ENCODE measurements around the gene VPS4A. TPM values are rescaled to one million over a fixed set of nuclear protein-coding genes. Genes with fewer than 3 reads are reported as not detected.

VPS4A gene
- polyA plus RNA-seq, 1 donor from 2014 or later = 46.3 TPM

DNA sequence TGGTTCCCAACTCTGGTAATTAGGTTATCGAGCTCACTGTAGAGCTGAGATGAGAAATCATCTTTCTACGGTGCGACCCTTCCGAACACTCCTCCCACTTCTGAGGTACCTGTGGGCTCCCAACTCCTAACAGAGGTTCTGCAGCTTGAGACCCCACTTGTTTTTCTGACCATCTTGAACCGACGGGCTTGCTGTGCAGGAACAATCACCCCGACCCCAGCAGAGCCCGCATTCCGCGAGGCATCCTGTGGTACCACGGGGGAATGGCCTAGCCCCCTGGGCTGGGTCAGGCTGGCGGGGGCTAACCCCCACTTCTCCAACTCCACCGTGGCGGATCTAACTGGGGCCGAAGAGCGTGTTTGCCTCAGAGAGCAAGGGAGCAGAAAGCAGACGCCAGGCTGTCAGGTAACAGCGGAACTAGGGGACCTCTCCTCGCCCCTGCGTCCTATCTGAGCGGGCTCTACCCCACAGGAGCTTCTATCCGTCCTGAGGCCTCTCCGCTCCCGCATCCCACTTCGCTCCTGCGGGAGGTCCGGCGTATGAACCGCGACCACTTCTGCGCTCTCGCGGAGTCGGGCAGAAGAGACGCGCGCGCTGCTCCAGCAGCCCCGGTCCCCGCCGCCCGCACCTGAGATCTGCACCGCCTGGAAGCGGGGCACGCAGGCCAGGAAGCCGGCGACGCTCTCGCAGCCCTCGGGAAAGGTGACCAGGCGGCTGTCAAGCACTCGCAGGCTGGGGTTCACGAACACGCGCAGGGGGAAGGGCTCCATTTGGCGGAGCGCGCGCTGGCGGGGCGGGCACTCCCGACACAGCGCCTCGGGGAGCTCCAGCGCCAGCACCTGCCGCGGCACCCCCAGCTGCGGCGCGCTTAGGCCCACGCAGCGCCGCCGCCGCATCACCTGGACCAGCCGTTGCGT, 18.5 kb downstream of the VPS4A start:
- no peaks in the 10 kb centered on the region for H3K9me2 ChIP-seq (ENCODE audit: insufficient read depth, low read length)
- no peaks in the 10 kb centered on the region for H3K27me3 ChIP-seq (ENCODE audit: insufficient read depth, low read depth, low read length)
- H3F3A ChIP-seq (ENCODE audit: insufficient read depth, low read length, poor library complexity, severe bottlenecking) = no peaks in the 10 kb centered on the region
- H3K36me3 ChIP-seq (ENCODE audit: insufficient read depth, low read length) = peaks cover 9% of the 10 kb centered on the region
- no peak overlapping the region for H2AFZ ChIP-seq (ENCODE audit: low read depth, low read length)
- peak overlapping the region; percentile 65 for H3K4me2 ChIP-seq (ENCODE audit: low read length)
- peaks cover 33% of the 10 kb centered on the region for H3K79me2 ChIP-seq (replicated peaks; ENCODE audit: insufficient read depth, low read length)
- H3K4me3 ChIP-seq (ENCODE audit: low read length) = peak overlapping the region; percentile 80
- no peak overlapping the region for H3K27ac ChIP-seq (ENCODE audit: low read length)
- peak overlapping the region; percentile 77 for H3K9ac ChIP-seq (ENCODE audit: low read length)
- TF ChIP-seq, protein P1, sequence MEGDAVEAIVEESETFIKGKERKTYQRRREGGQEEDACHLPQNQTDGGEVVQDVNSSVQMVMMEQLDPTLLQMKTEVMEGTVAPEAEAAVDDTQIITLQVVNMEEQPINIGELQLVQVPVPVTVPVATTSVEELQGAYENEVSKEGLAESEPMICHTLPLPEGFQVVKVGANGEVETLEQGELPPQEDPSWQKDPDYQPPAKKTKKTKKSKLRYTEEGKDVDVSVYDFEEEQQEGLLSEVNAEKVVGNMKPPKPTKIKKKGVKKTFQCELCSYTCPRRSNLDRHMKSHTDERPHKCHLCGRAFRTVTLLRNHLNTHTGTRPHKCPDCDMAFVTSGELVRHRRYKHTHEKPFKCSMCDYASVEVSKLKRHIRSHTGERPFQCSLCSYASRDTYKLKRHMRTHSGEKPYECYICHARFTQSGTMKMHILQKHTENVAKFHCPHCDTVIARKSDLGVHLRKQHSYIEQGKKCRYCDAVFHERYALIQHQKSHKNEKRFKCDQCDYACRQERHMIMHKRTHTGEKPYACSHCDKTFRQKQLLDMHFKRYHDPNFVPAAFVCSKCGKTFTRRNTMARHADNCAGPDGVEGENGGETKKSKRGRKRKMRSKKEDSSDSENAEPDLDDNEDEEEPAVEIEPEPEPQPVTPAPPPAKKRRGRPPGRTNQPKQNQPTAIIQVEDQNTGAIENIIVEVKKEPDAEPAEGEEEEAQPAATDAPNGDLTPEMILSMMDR (IDR thresholded peaks at IDR 0.05; ENCODE audit: poor library complexity, severe bottlenecking) = no peak
- peak; percentile 5 for TF ChIP-seq POLR2AphosphoS5 (IDR thresholded peaks at IDR 0.05)
- no peak for TF ChIP-seq EP300 (conservative IDR thresholded peaks at IDR 0.05; ENCODE audit: poor library complexity, severe bottlenecking)
- H4K20me1 ChIP-seq (ENCODE audit: insufficient read depth) = peaks cover 5% of the 10 kb centered on the region
- H3K9me3 ChIP-seq (ENCODE audit: low read length) = no peaks in the 10 kb centered on the region

DNA sequence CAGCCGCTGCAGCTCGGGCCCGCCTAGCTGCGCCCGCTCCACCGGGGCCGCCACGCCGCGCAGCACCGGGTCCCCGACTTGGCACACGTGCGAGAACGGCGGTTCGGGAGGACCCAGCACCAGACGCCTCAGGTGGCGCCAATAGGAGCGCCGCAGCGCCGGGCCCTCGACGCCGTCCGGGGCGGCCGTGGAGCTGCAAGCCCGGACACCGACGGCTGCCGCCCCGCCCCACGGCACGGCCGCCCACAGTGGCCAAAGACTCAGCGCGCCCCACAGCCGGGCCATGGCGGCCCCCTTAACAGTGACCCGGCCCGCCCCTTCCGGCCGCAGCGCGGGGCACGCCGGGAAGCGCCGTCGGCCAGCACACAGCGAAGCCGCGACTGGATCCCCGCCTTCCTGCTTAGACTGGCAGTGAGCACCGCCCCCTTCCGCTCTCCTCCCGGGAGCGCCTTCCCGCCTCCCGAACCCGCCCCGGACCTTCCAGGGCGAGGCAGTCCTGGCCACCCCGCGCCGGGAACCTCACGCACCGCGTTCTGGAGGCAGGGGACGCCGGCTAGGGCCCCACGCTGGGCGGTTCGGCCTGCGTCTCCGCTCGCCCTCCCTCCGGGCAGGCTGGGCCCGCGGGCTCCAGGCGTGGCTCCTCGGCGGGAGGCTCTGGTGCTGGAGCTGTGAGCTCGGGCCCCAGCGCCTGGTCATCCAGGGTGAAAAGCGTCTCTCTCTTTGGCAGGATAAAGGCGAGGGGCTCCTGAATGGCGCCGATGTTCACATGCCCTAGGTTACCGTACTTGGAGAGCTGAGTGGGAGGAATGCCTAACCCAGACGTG, 19.3 kb downstream of the VPS4A start, which contains the start of gene PDF:
TSS of gene PDF (minus strand) at position 303 of the 824 bp plus-strand sequence. CDS start at position 285, 18 bp downstream.
- H3K9me2 ChIP-seq (ENCODE audit: insufficient read depth, low read length) = no peaks in the 10 kb centered on the region
- H2AFZ ChIP-seq (ENCODE audit: low read depth, low read length) = peak within 1 kb of the TSS; percentile 24
- no peaks in the 10 kb centered on the region for H3K27me3 ChIP-seq (ENCODE audit: insufficient read depth, low read depth, low read length)
- H4K20me1 ChIP-seq (ENCODE audit: insufficient read depth) = no peaks in the 10 kb centered on the region
- peaks cover 29% of the 10 kb centered on the region for H3K79me2 ChIP-seq (replicated peaks; ENCODE audit: insufficient read depth, low read length)
- H3K4me2 ChIP-seq (ENCODE audit: low read length) = peak within 1 kb of the TSS; percentile 65
- TF ChIP-seq RAD21 (conservative IDR thresholded peaks at IDR 0.05) (no peak), POLR2AphosphoS5 (IDR thresholded peaks at IDR 0.05) (peak; percentile 64), MXI1 (conservative IDR thresholded peaks at IDR 0.05; ENCODE audit: poor library complexity, severe bottlenecking) (peak; percentile 97), TAF1 (IDR thresholded peaks at IDR 0.05; ENCODE audit: low read depth) (no peak)
- TF ChIP-seq, protein P1 (IDR thresholded peaks at IDR 0.05; ENCODE audit: poor library complexity, severe bottlenecking) = peak; percentile 16
- TF ChIP-seq, protein P2, sequence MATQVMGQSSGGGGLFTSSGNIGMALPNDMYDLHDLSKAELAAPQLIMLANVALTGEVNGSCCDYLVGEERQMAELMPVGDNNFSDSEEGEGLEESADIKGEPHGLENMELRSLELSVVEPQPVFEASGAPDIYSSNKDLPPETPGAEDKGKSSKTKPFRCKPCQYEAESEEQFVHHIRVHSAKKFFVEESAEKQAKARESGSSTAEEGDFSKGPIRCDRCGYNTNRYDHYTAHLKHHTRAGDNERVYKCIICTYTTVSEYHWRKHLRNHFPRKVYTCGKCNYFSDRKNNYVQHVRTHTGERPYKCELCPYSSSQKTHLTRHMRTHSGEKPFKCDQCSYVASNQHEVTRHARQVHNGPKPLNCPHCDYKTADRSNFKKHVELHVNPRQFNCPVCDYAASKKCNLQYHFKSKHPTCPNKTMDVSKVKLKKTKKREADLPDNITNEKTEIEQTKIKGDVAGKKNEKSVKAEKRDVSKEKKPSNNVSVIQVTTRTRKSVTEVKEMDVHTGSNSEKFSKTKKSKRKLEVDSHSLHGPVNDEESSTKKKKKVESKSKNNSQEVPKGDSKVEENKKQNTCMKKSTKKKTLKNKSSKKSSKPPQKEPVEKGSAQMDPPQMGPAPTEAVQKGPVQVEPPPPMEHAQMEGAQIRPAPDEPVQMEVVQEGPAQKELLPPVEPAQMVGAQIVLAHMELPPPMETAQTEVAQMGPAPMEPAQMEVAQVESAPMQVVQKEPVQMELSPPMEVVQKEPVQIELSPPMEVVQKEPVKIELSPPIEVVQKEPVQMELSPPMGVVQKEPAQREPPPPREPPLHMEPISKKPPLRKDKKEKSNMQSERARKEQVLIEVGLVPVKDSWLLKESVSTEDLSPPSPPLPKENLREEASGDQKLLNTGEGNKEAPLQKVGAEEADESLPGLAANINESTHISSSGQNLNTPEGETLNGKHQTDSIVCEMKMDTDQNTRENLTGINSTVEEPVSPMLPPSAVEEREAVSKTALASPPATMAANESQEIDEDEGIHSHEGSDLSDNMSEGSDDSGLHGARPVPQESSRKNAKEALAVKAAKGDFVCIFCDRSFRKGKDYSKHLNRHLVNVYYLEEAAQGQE (IDR thresholded peaks at IDR 0.05; ENCODE audit: borderline replicate concordance) = no peak
- H3K4me3 ChIP-seq (ENCODE audit: low read length) = peak within 1 kb of the TSS; percentile 80
- H3K36me3 ChIP-seq (ENCODE audit: insufficient read depth, low read length) = peaks cover 9% of the 10 kb centered on the region
- H3K9ac ChIP-seq (ENCODE audit: low read length) = peak within 1 kb of the TSS; percentile 77
- H3F3A ChIP-seq (ENCODE audit: insufficient read depth, low read length, poor library complexity, severe bottlenecking) = no peaks in the 10 kb centered on the region
- no peaks in the 10 kb centered on the region for H3K9me3 ChIP-seq (ENCODE audit: low read length)
- peak within 1 kb of the TSS; percentile 72 for H3K27ac ChIP-seq (ENCODE audit: low read length)
